Lung (tissue), 12 donors: ENCODE results near the gene DLAT. TPM values are rescaled to one million over a fixed set of nuclear protein-coding genes. Genes with fewer than 3 reads are reported as not detected.
"Not testable (repeated sequence)": the region's sequence is repeated elsewhere in the genome, so short reads cannot be mapped to it uniquely, and the experiment has no call there.

Source experiments
- ATAC-seq: fragments of 200-7000 bp; cut with Tn5 transposase; one replicate; pipeline ENCODE4 v1.9.1; 2020; ENCODE audit warnings: moderate number of reproducible peaks; ENCODE audit not compliant: insufficient read depth, low FRiP score
- DNase-seq, 3 donors: peaks; one replicate each; pipeline ENCODE4 v3.0.0-alpha.2; 2013 to 2017
- H3K27ac ChIP-seq, 2 donors: one replicate each; pipeline ENCODE4 v1.5.1; 2013; ENCODE audit warnings: mild to moderate bottlenecking in 2 of 2, moderate library complexity in 2 of 2, control low read depth in 1 of 2, inconsistent platforms in 1 of 2, low read depth in 1 of 2, low read length in 1 of 2
- H3K27me3 ChIP-seq, 3 donors: one replicate each; pipeline ENCODE4 v1.5.1; 2013; ENCODE audit warnings: low read length in 2 of 3; ENCODE audit not compliant: control insufficient read depth in 3 of 3, insufficient read depth in 3 of 3
- H3K36me3 ChIP-seq, 4 donors: one replicate each; pipeline ENCODE4 v1.5.1; 2013; ENCODE audit warnings: low read length in 4 of 4, mild to moderate bottlenecking in 1 of 4, moderate library complexity in 1 of 4; ENCODE audit not compliant: control insufficient read depth in 4 of 4, insufficient read depth in 4 of 4
- H3K4me1 ChIP-seq, 5 donors: one replicate each; pipeline ENCODE4 v1.5.1; 2013; ENCODE audit warnings: low read length in 5 of 5, mild to moderate bottlenecking in 2 of 5, moderate library complexity in 1 of 5; ENCODE audit not compliant: control insufficient read depth in 5 of 5, insufficient read depth in 5 of 5
- H3K4me3 ChIP-seq: one replicate; pipeline ENCODE4 v1.5.1; 2013; ENCODE audit warnings: mild to moderate bottlenecking, control low read depth, moderate library complexity
- H3K9ac ChIP-seq, 2 donors: one replicate each; pipeline ENCODE4 v1.5.1; 2013; ENCODE audit warnings: low read length in 2 of 2, control low read depth in 1 of 2; ENCODE audit not compliant: insufficient read depth in 1 of 2
- H3K9me3 ChIP-seq, 4 donors: one replicate each; pipeline ENCODE4 v1.5.1; 2013; ENCODE audit warnings: low read length in 3 of 4, mild to moderate bottlenecking in 1 of 4, moderate library complexity in 1 of 4; ENCODE audit not compliant: control insufficient read depth in 4 of 4, insufficient read depth in 3 of 4
- WGBS, 2 donors: extraction: QIAGEN DNeasy Blood & Tissue Kit; methylation state at CpG; one replicate each; pipeline ENCODE4 v1.1.7; 2013; 5-methylcytosine and 5-hydroxymethylcytosine counted together
- polyA plus RNA-seq, 2 donors: library from polyadenylated mRNA; stranded (reverse); fragments of 200-250 nt; gene quantifications; one replicate each; pipeline ENCODE4 v1.2.1, GENCODE V29; 2013
- total RNA-seq, 2 donors: library from RNA; depleted of rRNA in 1 of 2; stranded (reverse); fragments of >200 nt in 1 of 2; gene quantifications; one replicate each; pipeline ENCODE4 v1.2.1, GENCODE V29; 2014 to 2021
- TF ChIP-seq, protein P1 (sequence below): IDR thresholded peaks from 2 replicates; pipeline ENCODE4 v1.5.1; 2012; ENCODE audit warnings: mild to moderate bottlenecking; ENCODE audit errors: control extremely low read depth, extremely low read depth
- donor health status: control.
- donor health status: control.
- donor health status: Bipolar disorder and iron deficiency.
- donor health status: healthy.
- donor health status: DM: yes; HTN: yes; CAD: no.

The DLAT gene
- total and polyA plus RNA-seq, 4 donors: 12.0 to 32.9 (median 26.5) TPM

GRCh38 chr11:112085822-112086421, 60.7 kb downstream of the DLAT start:
- Histone ChIP-seq H3K36me3 (peaks cover 11 to 51% (median 39%) of the 10 kb centered on the region in 4 donors), H3K4me1 (peaks cover 0 to 22% (median 8%) of the 10 kb centered on the region in 5 donors), H3K27ac (peak overlapping the region; percentile 73 to 87), H3K9ac (peak overlapping the region; percentile 69 to 97), H3K4me3 (peak overlapping the region; percentile 98), H3K9me3 (no peaks in the 10 kb centered on the region), H3K27me3 (no peaks in the 10 kb centered on the region)
- 5 to 8% methylated on average over 19 of the region's 19 CpGs for WGBS, 2 donors
- ATAC-seq (peak; percentile 29), DNase-seq (peak in 1 of 3 donors; percentile 42)
- TF ChIP-seq, protein P1, sequence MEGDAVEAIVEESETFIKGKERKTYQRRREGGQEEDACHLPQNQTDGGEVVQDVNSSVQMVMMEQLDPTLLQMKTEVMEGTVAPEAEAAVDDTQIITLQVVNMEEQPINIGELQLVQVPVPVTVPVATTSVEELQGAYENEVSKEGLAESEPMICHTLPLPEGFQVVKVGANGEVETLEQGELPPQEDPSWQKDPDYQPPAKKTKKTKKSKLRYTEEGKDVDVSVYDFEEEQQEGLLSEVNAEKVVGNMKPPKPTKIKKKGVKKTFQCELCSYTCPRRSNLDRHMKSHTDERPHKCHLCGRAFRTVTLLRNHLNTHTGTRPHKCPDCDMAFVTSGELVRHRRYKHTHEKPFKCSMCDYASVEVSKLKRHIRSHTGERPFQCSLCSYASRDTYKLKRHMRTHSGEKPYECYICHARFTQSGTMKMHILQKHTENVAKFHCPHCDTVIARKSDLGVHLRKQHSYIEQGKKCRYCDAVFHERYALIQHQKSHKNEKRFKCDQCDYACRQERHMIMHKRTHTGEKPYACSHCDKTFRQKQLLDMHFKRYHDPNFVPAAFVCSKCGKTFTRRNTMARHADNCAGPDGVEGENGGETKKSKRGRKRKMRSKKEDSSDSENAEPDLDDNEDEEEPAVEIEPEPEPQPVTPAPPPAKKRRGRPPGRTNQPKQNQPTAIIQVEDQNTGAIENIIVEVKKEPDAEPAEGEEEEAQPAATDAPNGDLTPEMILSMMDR: no peak

DNA sequence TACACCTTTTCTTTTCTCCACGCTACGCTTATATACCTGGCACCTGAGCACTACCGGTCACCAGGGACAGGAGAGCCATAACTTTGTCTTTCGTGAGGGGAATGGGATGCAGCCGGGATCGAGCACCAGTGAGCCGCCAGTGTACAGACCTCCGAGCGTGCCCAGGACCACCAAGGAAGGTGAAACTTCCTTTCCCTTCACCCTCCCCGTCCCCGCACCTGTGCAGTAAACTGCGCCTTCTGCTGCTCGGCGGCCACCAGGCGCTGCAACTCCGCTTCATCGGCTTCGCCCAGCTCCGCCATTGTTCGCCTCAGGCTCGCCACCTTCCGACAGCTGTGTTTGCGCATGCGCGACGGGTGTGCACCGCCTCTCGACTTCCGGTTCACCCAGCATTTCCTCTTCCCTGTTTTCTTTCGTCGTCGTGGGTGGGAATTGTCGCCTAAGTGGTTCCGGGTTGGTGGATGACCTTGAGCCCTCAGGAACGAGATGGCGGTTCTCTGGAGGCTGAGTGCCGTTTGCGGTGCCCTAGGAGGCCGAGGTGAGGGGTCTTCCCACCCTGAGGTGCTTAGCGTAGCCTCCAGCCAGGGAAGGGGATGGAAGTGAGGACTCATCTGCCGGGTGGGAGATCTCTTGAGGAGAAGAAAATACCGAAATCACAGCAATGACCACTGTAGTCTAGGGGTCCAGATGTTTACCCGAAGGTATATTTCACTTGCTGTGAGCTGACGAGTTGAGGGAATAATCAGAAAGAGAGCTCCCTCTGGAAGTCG, 61.4 kb downstream of the DLAT start, which contains the start of the genes SDHD and TIMM8B:
SDHD (plus strand) TSS at position 452 of the 770 bp plus-strand sequence; CDS start at position 487, 35 bp downstream.
TIMM8B (minus strand) TSS at position 335 of the 770 bp plus-strand sequence; CDS start at position 302, 33 bp downstream.
- H3K27ac ChIP-seq: peak within 1 kb of the TSS; percentile 86 to 87

GRCh38 chr11:112087212-112087611, 62.0 kb downstream of the DLAT start:
- 19 to 20% methylated on average over 10 of the region's 10 CpGs for whole genome bisulfite sequencing, 2 donors
- peak in 1 of 3 donors; percentile 3 for DNase-seq
- H3K9ac ChIP-seq: peak overlapping the region; percentile 78 to 97
- H3K27me3 ChIP-seq: no peaks in the 10 kb centered on the region
- peak overlapping the region; percentile 86 to 87 for H3K27ac ChIP-seq
- H3K36me3 ChIP-seq: peaks cover 13 to 53% (median 47%) of the 10 kb centered on the region in 4 donors
- no peaks in the 10 kb centered on the region for H3K9me3 ChIP-seq
- ATAC-seq: no peak
- peaks cover 0 to 22% (median 8%) of the 10 kb centered on the region in 5 donors for H3K4me1 ChIP-seq
- TF ChIP-seq, protein P1: no peak
- H3K4me3 ChIP-seq: peak overlapping the region; percentile 98

More for the DNA sequence above, 61.4 kb downstream of the DLAT start, which contains the start of the genes SDHD and TIMM8B:
- peak; percentile 98 to 99 (median 99) for DNase-seq
- Histone ChIP-seq H3K4me3 (peak within 1 kb of the TSS; percentile 98), H3K9me3 (no peaks in the 10 kb centered on the region), H3K4me1 (peaks cover 0 to 22% (median 8%) of the 10 kb centered on the region in 5 donors), H3K36me3 (peaks cover 13 to 54% (median 45%) of the 10 kb centered on the region in 4 donors), H3K27me3 (no peaks in the 10 kb centered on the region), H3K9ac (peak within 1 kb of the TSS; percentile 78 to 97)
- TF ChIP-seq, protein P1: no peak
- WGBS, 2 donors: 0% methylated on average over 45 of the region's 45 CpGs
- peak; percentile 95 for ATAC-seq

- peaks cover 10 to 34% (median 17%) of the 10 kb centered on the region in 4 donors for H3K36me3 ChIP-seq
- H3K27ac ChIP-seq, H3K9me3 ChIP-seq, H3K4me1 ChIP-seq, H3K27me3 ChIP-seq, H3K4me3 ChIP-seq, H3K9ac ChIP-seq, ATAC-seq, DNase-seq: not testable (repeated sequence)
- WGBS, 2 donors: 96 to 99% methylated on average over 2 of the region's 2 CpGs
These were observed 70.1 kb downstream of the DLAT start for GRCh38 chr11:112095302-112095701.
